ENCODE data around the gene GCN1.
"Not testable (repeated sequence)": the region's sequence is repeated elsewhere in the genome, so short reads cannot be mapped to it uniquely, and the experiment has no call there.

GCN1 gene

DNA sequence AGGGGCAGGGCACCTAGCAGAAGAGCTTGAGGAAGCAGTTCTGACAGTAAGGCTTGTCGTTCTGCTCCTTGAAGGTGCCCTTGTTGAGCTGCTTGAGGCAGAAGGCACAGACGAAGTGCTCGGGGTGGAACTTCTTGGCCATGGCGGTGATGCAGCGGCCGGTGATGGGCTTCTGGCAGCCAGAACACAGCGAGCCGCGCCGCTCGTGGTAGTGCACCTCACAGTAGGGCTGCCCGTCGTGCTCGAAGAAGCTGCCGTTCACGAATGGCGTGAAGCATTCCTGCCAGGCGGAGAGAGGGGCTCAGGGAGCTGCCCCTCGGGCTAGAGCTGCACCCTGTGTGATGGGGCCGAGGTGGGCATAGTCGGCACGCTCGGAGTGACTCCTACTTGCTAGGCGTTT, 17.8 kb upstream of the GCN1 start:
- no peak for DNase-seq

DNA sequence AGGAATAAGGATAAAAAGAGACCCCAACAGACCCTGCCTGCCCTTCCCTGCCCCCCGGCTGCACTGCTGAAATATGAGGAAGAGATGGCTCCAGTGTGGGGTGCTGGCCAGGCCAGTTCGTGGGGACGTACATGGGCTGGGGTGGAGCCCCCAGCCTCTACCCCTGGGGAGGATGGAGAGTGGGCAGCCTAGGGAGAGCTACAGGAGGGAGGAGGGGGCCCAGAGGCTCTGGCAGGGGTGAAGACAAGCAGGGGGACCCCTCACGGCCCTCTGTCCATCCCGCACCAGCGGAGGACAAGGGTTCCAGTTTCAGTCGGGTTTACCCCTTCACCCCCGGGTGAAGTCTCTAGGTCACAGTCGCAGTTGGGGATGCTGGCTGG, 17.4 kb upstream of the GCN1 start:
- no peak for DNase-seq

- DNase-seq = no peak
Measured at GRCh38 chr12:120211243-120211903, 16.9 kb upstream of the GCN1 start.

DNA sequence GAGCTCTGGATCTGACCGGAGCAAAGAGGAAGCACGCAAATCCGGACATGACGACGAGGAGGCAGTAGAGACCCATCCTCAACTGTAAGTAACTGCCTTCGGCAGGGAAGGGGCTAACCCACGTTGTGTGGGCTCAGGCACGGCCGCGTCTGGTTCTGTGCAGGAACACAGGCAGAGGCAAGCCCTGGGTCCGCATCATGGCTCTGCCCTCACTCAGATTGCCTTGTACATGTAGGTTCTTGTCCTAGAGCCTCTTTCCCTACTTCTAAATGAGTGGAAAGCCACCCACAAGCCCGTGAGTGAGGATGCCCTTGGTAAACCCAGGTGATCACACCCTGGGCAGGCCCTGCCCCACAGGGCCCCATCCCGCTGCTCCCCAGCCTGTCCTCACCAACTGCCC, 15.3 kb upstream of the GCN1 start:
- no peak for DNase-seq

DNA sequence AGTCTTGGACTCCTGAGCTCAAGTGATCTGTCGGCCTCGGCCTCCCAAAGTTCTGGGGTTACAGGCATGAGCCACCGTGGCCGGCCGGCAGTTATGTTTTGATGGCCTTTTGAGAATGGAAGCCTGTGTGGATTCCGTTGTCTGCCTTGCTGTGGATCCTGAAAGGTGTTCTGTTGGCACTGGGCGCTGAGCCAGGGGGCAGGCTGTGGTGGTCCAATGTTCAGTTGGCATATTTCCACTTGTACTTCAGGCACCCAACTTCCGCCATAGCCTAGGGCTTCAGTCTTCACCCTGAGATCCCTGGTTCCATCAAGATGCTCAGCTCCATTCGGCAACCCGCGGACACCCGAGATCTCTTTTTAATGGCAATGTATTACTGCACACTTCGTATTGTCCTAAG, 12.7 kb upstream of the GCN1 start:
- DNase-seq = no peak

DNA sequence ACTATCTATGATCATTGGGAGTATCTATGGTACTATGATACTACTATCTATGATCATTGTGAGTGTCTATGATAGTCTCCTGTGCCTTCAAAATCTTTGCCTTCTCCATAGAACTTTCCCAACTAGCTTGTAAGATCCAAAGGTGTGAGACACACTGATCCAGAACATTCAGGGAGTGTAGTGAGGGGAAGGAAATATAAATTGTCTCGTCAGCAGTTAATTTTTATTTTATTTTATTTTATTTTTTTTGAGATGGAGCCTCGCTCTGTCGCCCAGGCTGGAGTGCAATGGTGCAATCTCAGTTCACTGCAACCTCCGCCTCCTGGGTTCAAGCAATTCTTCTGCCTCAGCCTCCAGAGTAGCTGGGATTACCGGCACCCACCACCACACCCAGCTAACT, 12.3 kb upstream of the GCN1 start:
- not testable (repeated sequence) for DNase-seq

- no peak for DNase-seq
Measured at GRCh38 chr12:120206228-120206627, 11.7 kb upstream of the GCN1 start.

DNA sequence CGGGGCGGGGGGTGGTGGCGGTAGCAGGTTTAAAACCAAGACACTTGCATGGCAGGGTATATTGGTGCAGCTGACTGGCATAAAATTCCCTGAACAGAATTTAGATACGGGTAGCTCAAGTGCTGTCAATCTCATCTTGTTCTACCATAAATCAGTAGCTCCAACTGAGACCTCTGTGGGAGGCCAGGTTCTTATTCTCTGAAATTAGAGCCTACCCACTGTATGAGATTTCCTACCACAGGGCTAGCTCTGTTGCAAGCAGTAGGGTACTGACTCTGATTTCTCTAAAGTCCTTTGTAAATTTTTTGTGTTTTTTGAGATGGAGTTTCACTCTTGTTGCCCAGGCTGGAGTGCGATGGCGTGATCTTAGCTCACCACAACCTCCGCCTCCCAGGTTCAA, 9.7 kb upstream of the GCN1 start:
- no peak for DNase-seq

GRCh38 chr12:120200364-120200800, 5.9 kb upstream of the GCN1 start:
- no peak for DNase-seq

GRCh38 chr12:120199595-120200306, 5.2 kb upstream of the GCN1 start:
- no peak for DNase-seq

DNA sequence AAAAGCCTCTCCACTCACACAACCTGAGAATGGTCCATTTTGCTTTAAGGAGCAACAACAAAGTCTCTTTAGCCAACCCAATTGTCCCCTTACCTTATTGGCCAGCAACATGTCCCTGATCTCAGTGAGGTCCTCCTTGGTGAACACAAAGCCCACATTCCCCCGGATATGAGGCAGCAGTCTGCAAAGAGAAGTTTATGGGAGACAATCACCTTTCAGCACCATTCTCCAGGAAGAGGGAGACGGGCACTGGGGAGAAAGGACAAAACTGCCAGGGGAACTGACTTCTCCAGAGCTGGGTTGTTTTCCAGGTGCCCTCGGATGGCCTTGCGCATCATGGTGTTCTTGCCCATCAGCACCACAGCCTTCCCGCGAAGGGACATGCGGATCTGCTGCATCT, 4.5 kb upstream of the GCN1 start:
- no peak for DNase-seq

GRCh38 chr12:120197542-120197887, 3.0 kb upstream of the GCN1 start:
- no peak for DNase-seq

DNA sequence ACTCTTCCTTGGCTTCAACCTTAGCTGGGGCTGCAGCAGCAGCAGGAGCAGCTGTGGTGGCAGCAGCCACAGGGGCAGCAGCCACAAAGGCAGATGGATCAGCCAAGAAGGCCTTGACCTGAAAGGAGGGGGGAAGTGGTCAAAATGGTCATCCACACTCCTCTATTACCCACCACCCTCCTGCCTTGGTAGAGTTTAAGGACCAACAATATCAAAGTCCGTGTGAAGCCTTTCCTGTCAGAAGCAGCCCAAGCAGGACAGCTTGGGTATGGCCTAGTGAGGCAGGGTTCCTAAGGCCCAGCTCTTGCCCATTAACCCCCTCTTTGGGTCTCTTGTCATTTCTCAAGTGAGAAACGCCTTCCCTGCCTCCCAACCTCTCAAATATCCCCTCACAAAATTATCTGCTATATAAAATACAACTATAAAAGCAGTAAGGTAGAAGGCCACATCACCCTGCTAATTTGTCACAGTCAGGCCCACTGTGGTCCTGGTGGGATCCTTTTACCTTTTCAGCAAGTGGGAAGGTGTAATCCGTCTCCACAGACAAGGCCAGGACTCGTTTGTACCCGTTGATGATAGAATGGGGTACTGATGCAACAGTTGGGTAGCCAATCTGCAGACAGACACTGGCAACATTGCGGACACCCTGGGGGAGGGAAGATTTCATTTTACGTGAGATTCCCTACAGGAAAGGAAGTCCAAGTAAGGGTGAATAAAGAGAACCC, 2.5 kb upstream of the GCN1 start:
- not testable (repeated sequence) for DNase-seq

- DNase-seq = no peak
Measured at GRCh38 chr12:120196363-120196762, 1.8 kb upstream of the GCN1 start.

DNA sequence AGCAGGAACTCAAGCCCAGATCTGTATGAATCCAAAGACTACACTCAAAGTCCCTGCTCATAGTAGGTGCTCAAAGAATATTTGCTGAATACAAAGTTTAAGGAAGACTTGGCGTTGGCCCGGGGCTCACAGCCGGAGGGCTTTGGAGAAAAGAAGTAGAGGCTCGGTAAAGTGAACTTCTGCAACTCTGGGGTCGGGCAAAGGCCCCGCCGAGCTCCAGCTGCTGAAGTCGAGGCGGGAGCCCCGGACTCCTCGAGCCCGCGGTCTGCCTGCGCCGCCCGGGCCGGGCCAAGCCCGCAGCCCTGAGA, 335 bp downstream of the GCN1 start:
- DNase-seq = no peak

GRCh38 chr12:120193286-120193685, 1.2 kb downstream of the GCN1 start:
- not testable (repeated sequence) for DNase-seq

GRCh38 chr12:120190985-120191480, 3.5 kb downstream of the GCN1 start:
- no peak for DNase-seq

DNA sequence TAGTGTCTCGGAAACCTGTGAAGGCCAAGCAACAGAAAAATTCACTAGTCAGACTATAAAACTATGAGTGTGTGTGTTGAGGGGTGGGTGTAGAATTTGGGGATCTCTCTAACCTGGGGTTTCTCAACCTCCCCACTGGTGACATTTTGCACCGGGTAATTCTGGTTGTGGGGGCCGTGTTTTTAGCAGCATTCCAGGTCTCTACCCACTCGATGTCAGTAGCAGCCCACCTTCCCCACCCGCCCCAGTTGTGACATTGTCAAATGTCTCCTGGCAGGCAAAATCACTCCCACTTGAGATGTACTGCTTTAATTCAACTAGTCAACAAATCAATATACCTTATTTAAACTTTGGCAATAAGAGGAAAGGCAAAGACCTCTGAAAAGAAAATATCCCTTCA, 4.1 kb downstream of the GCN1 start:
- DNase-seq = no peak

DNA sequence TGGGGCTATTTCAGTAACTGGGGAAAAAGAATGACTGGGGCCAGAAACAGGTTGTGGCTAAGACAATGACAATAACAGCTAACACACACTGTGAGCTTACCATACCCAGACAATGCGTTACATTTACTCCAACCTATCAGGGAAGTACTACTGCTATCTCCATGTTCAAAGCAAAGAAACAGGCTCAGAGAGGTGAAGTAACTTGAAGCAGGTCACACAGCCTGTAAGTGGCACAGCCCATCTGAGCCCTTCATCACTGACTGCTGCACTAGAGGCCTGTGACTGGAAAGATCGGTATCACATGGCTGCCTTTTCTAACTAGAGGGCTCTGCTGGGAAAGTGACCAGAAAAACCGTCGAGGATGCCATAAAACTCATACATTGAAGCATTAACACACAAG, 7.9 kb downstream of the GCN1 start:
- DNase-seq = no peak

DNA sequence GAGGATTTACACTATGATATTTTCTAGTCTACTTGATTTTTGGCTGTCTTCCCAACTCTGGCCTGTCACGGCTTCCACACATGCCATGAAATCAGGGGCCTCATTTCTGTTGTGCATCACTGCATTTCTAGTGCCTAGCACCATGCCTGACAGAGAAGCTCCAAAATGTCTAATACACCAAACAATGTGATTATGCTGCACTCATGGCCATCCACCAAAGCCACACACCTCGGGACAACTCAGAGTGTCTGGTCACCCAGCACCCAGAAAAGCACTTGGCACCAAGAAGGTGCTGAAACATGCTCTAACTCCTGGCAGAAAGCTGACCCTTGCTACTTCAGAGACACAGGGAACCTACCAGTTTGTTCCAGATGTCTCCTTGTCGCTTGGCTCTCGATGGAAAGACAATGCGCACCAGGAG, 11.3 kb downstream of the GCN1 start:
- DNase-seq = no peak

- DNase-seq = no peak
Measured at GRCh38 chr12:120181991-120182631, 12.4 kb downstream of the GCN1 start.

DNA sequence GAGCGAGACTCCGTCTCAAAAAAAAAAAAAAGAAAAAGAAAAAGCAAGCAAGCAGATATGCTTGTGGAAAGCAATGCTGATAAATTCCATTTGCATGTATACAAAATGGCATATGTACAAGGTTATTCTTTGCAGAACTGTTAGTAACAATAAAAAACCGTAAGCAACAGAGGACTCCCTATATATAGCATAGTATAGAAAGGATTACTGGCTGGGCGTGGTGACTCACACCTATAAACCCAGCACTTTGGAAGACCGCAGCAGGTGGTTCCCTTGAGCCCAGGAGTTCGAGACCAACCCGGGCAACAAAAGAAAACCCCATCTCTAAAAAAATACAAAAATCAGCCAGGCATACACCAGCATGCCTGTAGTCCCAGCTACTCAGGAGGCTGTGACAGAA, 13.5 kb downstream of the GCN1 start:
- DNase-seq = no peak

DNA sequence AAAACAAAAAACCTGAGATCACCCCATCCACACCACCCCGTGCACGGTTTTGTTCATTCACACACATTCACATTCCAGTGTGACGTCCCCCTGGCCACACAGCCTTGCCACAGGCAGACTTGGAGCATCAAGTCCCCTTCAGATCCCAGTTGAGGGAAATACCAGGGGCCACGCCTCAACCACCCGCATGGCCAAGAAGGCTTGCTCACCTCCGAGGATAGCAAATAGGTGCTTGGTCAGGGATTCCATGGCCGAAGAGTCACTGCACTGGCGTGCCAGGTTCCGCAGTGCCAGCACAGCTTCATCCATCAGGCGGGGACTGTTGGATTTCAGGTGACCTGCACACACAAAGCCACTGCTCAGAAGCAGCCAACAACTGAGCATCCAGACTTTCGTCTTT, 19.0 kb downstream of the GCN1 start:
- no peak for DNase-seq

DNA sequence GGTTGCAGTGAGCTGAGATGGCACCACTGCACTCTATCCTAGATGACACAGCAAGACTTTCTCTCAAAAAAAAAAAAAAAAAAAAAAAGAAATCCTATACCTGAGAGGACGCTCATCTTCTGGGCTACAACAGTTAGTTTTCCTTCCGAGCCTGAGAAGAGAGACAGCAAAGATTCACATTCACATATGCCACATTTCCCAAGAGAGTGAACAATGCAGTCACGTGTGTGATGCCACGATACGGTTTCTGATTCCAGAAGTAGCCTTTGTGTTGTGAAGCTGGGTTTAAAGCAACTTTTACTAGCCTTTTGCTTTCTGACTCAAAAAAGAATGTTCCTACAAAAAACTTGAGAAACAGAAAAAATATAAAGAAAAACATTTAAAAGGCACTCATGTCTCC, 19.5 kb downstream of the GCN1 start:
- no peak for DNase-seq
